NCI-H187 (cell line): ENCODE data around the gene CTNNA2.
A peak's percentile ranks its signal among the peaks of the same experiment; 100 is the strongest.

Experiments
- DNase-seq, 2 experiments: peaks; one replicate each; lab custom pipeline; 2025; lab: John Stamatoyannopoulos, UW

Gene CTNNA2

DNA sequence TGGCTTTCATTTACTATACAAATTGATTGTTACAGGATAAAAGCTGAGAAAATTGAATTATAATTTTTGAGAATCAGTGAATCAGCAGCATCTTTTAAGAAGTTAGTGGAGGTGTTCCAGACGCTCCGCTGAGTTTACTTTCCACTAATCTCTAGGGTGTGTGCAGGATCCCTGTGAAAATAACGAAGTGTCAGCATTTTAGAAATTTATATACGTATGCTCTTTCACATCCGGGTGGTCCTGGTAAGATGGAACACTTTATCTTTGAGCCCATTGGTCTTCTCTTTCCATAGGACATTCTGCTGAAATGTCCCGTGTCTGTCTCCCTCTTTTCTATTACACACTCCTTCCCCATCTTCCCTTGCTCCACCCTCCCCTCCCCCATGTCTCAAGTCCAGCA lies 1060.3 kb downstream of the CTNNA2 start:
- no peak for DNase-seq

DNA sequence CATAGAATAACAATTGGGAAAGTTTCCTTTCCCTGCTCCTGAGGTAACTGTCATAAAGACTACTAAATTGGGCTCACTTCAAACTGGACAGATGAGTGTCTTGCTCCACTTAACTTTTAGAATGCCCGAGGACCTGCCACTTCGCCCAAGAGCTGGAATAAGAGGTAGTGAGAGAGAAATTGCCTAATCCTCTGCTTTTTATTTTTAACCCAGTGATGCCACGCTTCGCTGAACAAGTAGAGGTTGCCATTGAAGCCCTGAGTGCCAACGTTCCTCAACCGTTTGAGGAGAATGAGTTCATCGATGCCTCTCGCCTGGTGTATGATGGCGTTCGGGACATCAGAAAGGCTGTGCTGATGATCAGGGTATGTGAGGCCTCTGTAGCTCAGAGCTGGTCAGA lies 1061.1 kb downstream of the CTNNA2 start:
- peak in 1 of 2 experiments; percentile 10 for DNase-seq

- no peak for DNase-seq
These were observed 1066.9 kb downstream of the CTNNA2 start for GRCh38 chr2:80579756-80580155.

DNA sequence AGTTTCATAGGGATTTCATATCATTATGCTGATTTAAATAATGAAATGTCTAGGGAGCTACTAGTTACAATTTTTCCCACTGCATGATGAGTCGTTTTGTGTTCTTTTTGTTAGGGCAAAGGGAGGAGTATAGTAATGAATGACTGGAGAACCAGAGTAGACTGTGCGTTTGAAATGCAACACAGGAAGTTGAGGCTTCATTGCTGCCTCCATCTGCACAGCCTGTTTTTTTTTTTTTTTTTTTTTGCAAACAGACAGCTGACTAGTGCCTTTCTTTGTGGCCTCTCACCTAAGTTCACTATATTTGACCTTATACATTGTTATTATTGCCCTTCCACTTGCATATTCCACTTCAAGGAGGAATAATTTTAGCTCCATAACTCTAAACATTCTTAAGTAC lies 1078.4 kb downstream of the CTNNA2 start:
- no peak for DNase-seq

DNA sequence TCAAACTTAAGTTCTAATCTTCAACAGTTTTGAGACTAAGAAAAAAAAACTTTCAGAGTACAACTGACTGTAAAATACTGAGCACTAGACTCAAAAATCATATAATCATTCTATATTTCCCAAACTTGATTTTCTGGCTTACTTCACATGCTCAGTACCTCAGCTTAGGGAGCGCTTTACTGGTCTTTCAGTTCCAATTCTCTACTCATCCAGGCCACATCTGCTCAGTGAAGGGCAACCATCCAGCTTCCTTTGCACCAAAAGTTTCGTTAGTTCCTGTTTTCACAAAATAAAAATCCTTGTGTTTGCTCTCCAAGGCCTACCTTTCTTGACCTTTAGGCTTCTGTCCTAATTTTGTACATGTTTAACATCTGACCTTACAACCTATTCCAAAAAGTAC lies 1079.3 kb downstream of the CTNNA2 start:
- no peak for DNase-seq

GRCh38 chr2:80610108-80610507 lies 1097.3 kb downstream of the CTNNA2 start:
- no peak for DNase-seq

- no peak for DNase-seq
These were observed 1108.8 kb downstream of the CTNNA2 start for GRCh38 chr2:80621656-80622055.

GRCh38 chr2:80624062-80624461 lies 1111.2 kb downstream of the CTNNA2 start:
- DNase-seq: no peak

DNA sequence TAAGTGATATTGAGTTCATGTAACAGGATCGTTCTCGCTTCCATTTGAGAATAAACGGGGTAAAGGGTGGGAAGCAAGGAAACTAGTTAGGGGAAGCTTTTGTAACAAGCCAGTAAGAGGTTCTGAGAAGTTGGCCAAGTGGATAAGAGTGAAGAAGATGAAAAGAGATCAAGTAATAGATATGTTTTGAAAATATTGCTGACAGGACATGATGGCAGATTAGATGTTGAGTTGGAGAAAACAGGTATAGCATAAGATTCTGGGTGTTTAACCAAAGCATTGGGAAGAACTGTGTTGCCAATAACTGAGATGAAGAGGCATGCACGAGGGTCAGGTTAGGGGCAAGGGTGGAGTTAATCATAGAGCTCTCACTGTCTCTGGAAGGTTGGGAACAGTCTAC lies 1121.7 kb downstream of the CTNNA2 start:
- no peak for DNase-seq

DNA sequence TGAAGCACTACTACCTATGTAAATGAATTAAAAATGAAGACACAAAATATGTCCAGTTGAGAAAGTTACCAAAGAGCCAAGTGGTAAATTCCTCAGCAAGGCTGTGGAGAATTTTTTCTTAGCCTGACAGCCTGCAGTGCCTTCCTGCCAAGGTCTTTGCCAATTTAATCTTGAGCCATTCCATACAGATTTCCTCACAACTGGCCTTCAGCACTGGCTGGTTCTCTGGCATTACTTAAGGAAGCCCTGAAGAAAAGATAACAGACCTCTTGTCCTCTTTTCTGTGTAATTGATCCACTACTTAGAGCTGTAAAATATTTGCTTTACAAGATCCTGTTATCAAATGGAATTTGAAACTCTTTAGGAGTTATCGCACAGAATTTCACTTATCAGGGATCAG lies 1125.9 kb downstream of the CTNNA2 start:
- DNase-seq: no peak

DNA sequence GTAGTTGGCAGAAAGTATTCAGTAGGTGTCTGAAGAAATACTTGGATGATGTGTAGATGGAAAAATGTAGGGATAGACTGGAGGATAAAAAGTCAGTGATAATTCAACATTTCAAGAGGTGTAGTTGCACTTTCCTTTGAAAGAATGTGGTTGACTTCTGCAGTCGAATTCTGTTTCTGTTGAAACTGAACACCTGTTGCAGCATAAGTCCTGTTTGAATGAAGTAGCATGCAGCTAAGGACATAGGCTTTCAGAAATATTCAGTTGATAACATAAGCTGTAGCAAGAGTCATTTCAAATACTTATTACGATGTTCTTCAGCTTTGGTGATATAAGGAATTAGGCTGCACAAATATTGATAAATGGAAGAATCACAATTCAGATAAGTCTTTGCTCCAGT lies 1129.6 kb downstream of the CTNNA2 start:
- DNase-seq: no peak

DNA sequence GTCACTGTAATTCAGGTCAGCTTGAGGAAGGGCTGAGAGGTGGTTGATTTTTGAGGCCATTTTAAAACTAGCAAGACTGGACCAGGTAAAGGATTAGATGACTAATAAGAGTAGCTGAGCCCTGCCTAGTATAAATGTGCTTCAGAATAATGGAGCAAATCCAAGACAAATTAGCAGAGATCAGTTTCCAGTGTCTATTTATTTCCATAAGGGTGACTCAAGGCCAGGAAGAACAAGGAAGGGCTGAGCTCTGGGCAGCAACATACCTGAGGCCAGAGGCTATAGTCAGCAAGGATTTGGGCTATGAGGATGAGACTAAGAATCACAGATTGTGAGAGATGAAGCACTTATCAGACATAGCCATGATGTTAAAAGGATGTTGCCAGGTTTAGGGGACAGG lies 1130.7 kb downstream of the CTNNA2 start:
- no peak for DNase-seq

- DNase-seq: no peak
These were observed 1138.6 kb downstream of the CTNNA2 start for GRCh38 chr2:80651435-80651834.

GRCh38 chr2:80655265-80655664 lies 1142.4 kb downstream of the CTNNA2 start:
- no peak for DNase-seq

- DNase-seq: no peak
These were observed 1157.9 kb downstream of the CTNNA2 start for GRCh38 chr2:80670763-80671162.

GRCh38 chr2:80687524-80687923 lies 1174.7 kb downstream of the CTNNA2 start:
- no peak for DNase-seq

GRCh38 chr2:80689106-80689505 lies 1176.3 kb downstream of the CTNNA2 start:
- no peak for DNase-seq
